ENCODE results near the gene IKZF1.

IKZF1 gene

GRCh38 chr7:50273870-50274269 lies 30.6 kb upstream of the IKZF1 start:
- DNase-seq (ENCODE audit: insufficient read length, low spot score) (no peak), FAIRE-seq (no peak)
- no peak for TF ChIP-seq CTCF (IDR thresholded peaks at IDR 0.05; ENCODE audit: insufficient read depth, missing control alignments)

- FAIRE-seq (no peak), DNase-seq (ENCODE audit: insufficient read length, low spot score) (no peak)
- TF ChIP-seq CTCF (IDR thresholded peaks at IDR 0.05; ENCODE audit: insufficient read depth, missing control alignments), result no peak
These were observed 30.2 kb upstream of the IKZF1 start for GRCh38 chr7:50274361-50274760.

GRCh38 chr7:50275430-50275829 lies 29.1 kb upstream of the IKZF1 start:
- no peak for DNase-seq (ENCODE audit: insufficient read length, low spot score)
- no peak for FAIRE-seq
- no peak for TF ChIP-seq CTCF (IDR thresholded peaks at IDR 0.05; ENCODE audit: insufficient read depth, missing control alignments)

GRCh38 chr7:50276483-50276882 lies 28.0 kb upstream of the IKZF1 start:
- TF ChIP-seq CTCF (IDR thresholded peaks at IDR 0.05; ENCODE audit: insufficient read depth, missing control alignments), result no peak
- FAIRE-seq (no peak), DNase-seq (ENCODE audit: insufficient read length, low spot score) (no peak)

GRCh38 chr7:50278120-50278519 lies 26.4 kb upstream of the IKZF1 start:
- FAIRE-seq (no peak), DNase-seq (ENCODE audit: insufficient read length, low spot score) (no peak)
- TF ChIP-seq CTCF (IDR thresholded peaks at IDR 0.05; ENCODE audit: insufficient read depth, missing control alignments), result no peak

- TF ChIP-seq CTCF (IDR thresholded peaks at IDR 0.05; ENCODE audit: insufficient read depth, missing control alignments), result no peak
- FAIRE-seq (no peak), DNase-seq (ENCODE audit: insufficient read length, low spot score) (no peak)
These were observed 22.7 kb upstream of the IKZF1 start for GRCh38 chr7:50281680-50282445.

GRCh38 chr7:50282813-50283605 lies 21.5 kb upstream of the IKZF1 start:
- DNase-seq (ENCODE audit: insufficient read length, low spot score), result no peak
- no peak for FAIRE-seq
- no peak for TF ChIP-seq CTCF (IDR thresholded peaks at IDR 0.05; ENCODE audit: insufficient read depth, missing control alignments)

All from D721Med (cell line).